ENCODE data around the gene ACRV1. TPM values are rescaled to one million over a fixed set of nuclear protein-coding genes. Genes with fewer than 3 reads are reported as not detected.
"Not testable (repeated sequence)": the region's sequence is repeated elsewhere in the genome, so short reads cannot be mapped to it uniquely, and the experiment has no call there.

ACRV1 gene
- not detected for total RNA-seq

GRCh38 chr11:125680747-125681146 lies at the start of gene ACRV1:
TSS of gene ACRV1 (minus strand) at chr11:125680847. CDS start at chr11:125680780, 67 bp downstream.
- no peak within 1 kb of the TSS for H3K4me3 ChIP-seq (ENCODE audit: low read depth, poor library complexity, severe bottlenecking)
- TF ChIP-seq POLR2A (IDR thresholded peaks at IDR 0.05) (no peak), CTCF (IDR thresholded peaks at IDR 0.05) (no peak)
- WGBS, 2 donors, result 64 to 84% methylated on average over 1 of the region's 1 CpG
- intact Hi-C loops (cut with DNase I; ENCODE audit: low total_unique reads), result no loop called here
- DNase-seq (ENCODE audit: low spot score in 2 of 2), result no peak

- 38 to 44% methylated on average over 3 of the region's 3 CpGs for WGBS, 2 donors
- H3K4me3 ChIP-seq (ENCODE audit: low read depth, poor library complexity, severe bottlenecking), result no peak overlapping the region
- TF ChIP-seq CTCF (IDR thresholded peaks at IDR 0.05), result no peak
- TF ChIP-seq POLR2A (IDR thresholded peaks at IDR 0.05), result no peak
- no peak for DNase-seq (ENCODE audit: low spot score in 2 of 2)
- intact Hi-C loops (cut with DNase I; ENCODE audit: low total_unique reads), result no loop called here
Measured at GRCh38 chr11:125728969-125729368, 48.3 kb upstream of the ACRV1 start.

GRCh38 chr11:125724125-125724524 lies 43.5 kb upstream of the ACRV1 start:
- DNase-seq (ENCODE audit: low spot score in 2 of 2), result no peak
- WGBS, 2 donors, result 79 to 88% methylated on average over 1 of the region's 1 CpG
- no peak overlapping the region for H3K4me3 ChIP-seq (ENCODE audit: low read depth, poor library complexity, severe bottlenecking)
- TF ChIP-seq CTCF (IDR thresholded peaks at IDR 0.05) (no peak), POLR2A (IDR thresholded peaks at IDR 0.05) (no peak)
- intact Hi-C loops (cut with DNase I; ENCODE audit: low total_unique reads), result no loop called here

- intact Hi-C loops (cut with DNase I; ENCODE audit: low total_unique reads), result no loop called here
- 83% methylated on average over 6 of the region's 6 CpGs for WGBS, 2 donors
- TF ChIP-seq POLR2A (IDR thresholded peaks at IDR 0.05) (no peak), CTCF (IDR thresholded peaks at IDR 0.05) (no peak)
- no peak overlapping the region for H3K4me3 ChIP-seq (ENCODE audit: low read depth, poor library complexity, severe bottlenecking)
- no peak for DNase-seq (ENCODE audit: low spot score in 2 of 2)
Measured at GRCh38 chr11:125720781-125721180, 40.1 kb upstream of the ACRV1 start.

- H3K4me3 ChIP-seq (ENCODE audit: low read depth, poor library complexity, severe bottlenecking); DNase-seq (ENCODE audit: low spot score in 2 of 2); intact Hi-C loops (cut with DNase I; ENCODE audit: low total_unique reads): not testable (repeated sequence)
- WGBS, 2 donors, result 89 to 95% methylated on average over 13 to 16 of the region's 24 CpGs
Measured at GRCh38 chr11:125704686-125705085, 24.0 kb upstream of the ACRV1 start.

- no peak overlapping the region for H3K4me3 ChIP-seq (ENCODE audit: low read depth, poor library complexity, severe bottlenecking)
- TF ChIP-seq CTCF (IDR thresholded peaks at IDR 0.05), result no peak
- no peak for TF ChIP-seq POLR2A (IDR thresholded peaks at IDR 0.05)
- intact Hi-C loops (cut with DNase I; ENCODE audit: low total_unique reads), result no loop called here
- 57 to 58% methylated on average over 6 of the region's 6 CpGs for WGBS, 2 donors
- DNase-seq (ENCODE audit: low spot score in 2 of 2), result no peak
Measured at GRCh38 chr11:125701858-125702621, 21.4 kb upstream of the ACRV1 start.
